T-helper 2 cell treated with Interferon-gamma antibody and Interleukin-4, amounts not matched to agents 5 μg/mL and 100 μg/mL, for 36 hours (primary cell): Measurements from ENCODE around the gene FHL1.
A peak's percentile ranks its signal among the peaks of the same experiment; 100 is the strongest.

ENCODE experiments used
- DNase-seq: peaks from one replicate; pipeline ENCODE4 v3.0.0; 2021; ENCODE audit warnings: low spot score
- H3K27ac Mint-ChIP-seq: one replicate; pipeline ENCODE4 v1.8.0; 2021; ENCODE audit warnings: mild to moderate bottlenecking, mixed read lengths
- H3K27me3 Mint-ChIP-seq: one replicate; pipeline ENCODE4 v1.8.0; 2021; ENCODE audit warnings: low read depth, mixed read lengths
- H3K36me3 Mint-ChIP-seq: one replicate; pipeline ENCODE4 v1.8.0; 2021; ENCODE audit warnings: low read depth, mixed read lengths
- H3K4me1 Mint-ChIP-seq: one replicate; pipeline ENCODE4 v1.8.0; 2021; ENCODE audit warnings: low read depth, mixed read lengths
- H3K4me3 Mint-ChIP-seq: one replicate; pipeline ENCODE4 v1.8.0; 2022; ENCODE audit warnings: mild to moderate bottlenecking, moderate library complexity, mixed read lengths
- H3K9me3 Mint-ChIP-seq: one replicate; pipeline ENCODE4 v1.8.0; 2021; ENCODE audit warnings: mixed read lengths

FHL1 gene

GRCh38 chrX:136200466-136200865, 53.1 kb downstream of the FHL1 start:
- Mint-ChIP-seq H3K4me1 (peaks cover 41% of the 10 kb centered on the region), H3K4me3 (no peak overlapping the region), H3K27me3 (no peaks in the 10 kb centered on the region), H3K9me3 (no peaks in the 10 kb centered on the region), H3K36me3 (peaks cover 1% of the 10 kb centered on the region), H3K27ac (no peak overlapping the region)
- DNase-seq = no peak

GRCh38 chrX:136201601-136202000, 54.3 kb downstream of the FHL1 start:
- no peak overlapping the region for H3K27ac Mint-ChIP-seq
- no peak for DNase-seq
- H3K36me3 Mint-ChIP-seq = peaks cover 1% of the 10 kb centered on the region
- H3K27me3 Mint-ChIP-seq = no peaks in the 10 kb centered on the region
- H3K4me1 Mint-ChIP-seq = peaks cover 32% of the 10 kb centered on the region
- no peaks in the 10 kb centered on the region for H3K9me3 Mint-ChIP-seq
- H3K4me3 Mint-ChIP-seq = no peak overlapping the region

GRCh38 chrX:136202889-136203288, 55.6 kb downstream of the FHL1 start:
- Mint-ChIP-seq H3K4me3 (no peak overlapping the region), H3K4me1 (peaks cover 25% of the 10 kb centered on the region), H3K27me3 (no peaks in the 10 kb centered on the region), H3K9me3 (no peaks in the 10 kb centered on the region), H3K27ac (no peak overlapping the region), H3K36me3 (peaks cover 1% of the 10 kb centered on the region)
- no peak for DNase-seq

- Mint-ChIP-seq H3K27ac (peak overlapping the region; percentile 52), H3K36me3 (peaks cover 1% of the 10 kb centered on the region), H3K4me1 (peaks cover 25% of the 10 kb centered on the region), H3K9me3 (no peaks in the 10 kb centered on the region), H3K4me3 (no peak overlapping the region), H3K27me3 (no peaks in the 10 kb centered on the region)
- no peak for DNase-seq
Measured at GRCh38 chrX:136203438-136203837, 56.1 kb downstream of the FHL1 start.

GRCh38 chrX:136203951-136204350, 56.6 kb downstream of the FHL1 start:
- no peak for DNase-seq
- Mint-ChIP-seq H3K9me3 (no peaks in the 10 kb centered on the region), H3K27ac (no peak overlapping the region), H3K4me1 (peaks cover 25% of the 10 kb centered on the region), H3K4me3 (no peak overlapping the region), H3K27me3 (no peaks in the 10 kb centered on the region), H3K36me3 (peaks cover 1% of the 10 kb centered on the region)

- no peak overlapping the region for H3K4me3 Mint-ChIP-seq
- peaks cover 25% of the 10 kb centered on the region for H3K4me1 Mint-ChIP-seq
- H3K36me3 Mint-ChIP-seq = peaks cover 1% of the 10 kb centered on the region
- DNase-seq = no peak
- H3K27me3 Mint-ChIP-seq = no peaks in the 10 kb centered on the region
- H3K9me3 Mint-ChIP-seq = no peaks in the 10 kb centered on the region
- peak overlapping the region; percentile 76 for H3K27ac Mint-ChIP-seq
Measured at GRCh38 chrX:136204571-136204970, 57.2 kb downstream of the FHL1 start.

GRCh38 chrX:136205882-136206380, 58.6 kb downstream of the FHL1 start:
- H3K36me3 Mint-ChIP-seq = no peaks in the 10 kb centered on the region
- peaks cover 24% of the 10 kb centered on the region for H3K4me1 Mint-ChIP-seq
- no peak for DNase-seq
- H3K9me3 Mint-ChIP-seq = no peaks in the 10 kb centered on the region
- H3K27me3 Mint-ChIP-seq = no peaks in the 10 kb centered on the region
- peak overlapping the region; percentile 26 for H3K27ac Mint-ChIP-seq
- H3K4me3 Mint-ChIP-seq = no peak overlapping the region

GRCh38 chrX:136206916-136207315, 59.6 kb downstream of the FHL1 start:
- no peaks in the 10 kb centered on the region for H3K27me3 Mint-ChIP-seq
- no peak overlapping the region for H3K27ac Mint-ChIP-seq
- H3K9me3 Mint-ChIP-seq = no peaks in the 10 kb centered on the region
- H3K4me3 Mint-ChIP-seq = no peak overlapping the region
- H3K4me1 Mint-ChIP-seq = peaks cover 21% of the 10 kb centered on the region
- DNase-seq = no peak
- H3K36me3 Mint-ChIP-seq = no peaks in the 10 kb centered on the region

- DNase-seq = no peak
- H3K9me3 Mint-ChIP-seq = no peaks in the 10 kb centered on the region
- H3K27ac Mint-ChIP-seq = no peak overlapping the region
- no peaks in the 10 kb centered on the region for H3K36me3 Mint-ChIP-seq
- no peak overlapping the region for H3K4me3 Mint-ChIP-seq
- H3K27me3 Mint-ChIP-seq = no peaks in the 10 kb centered on the region
- H3K4me1 Mint-ChIP-seq = peaks cover 21% of the 10 kb centered on the region
Measured at GRCh38 chrX:136207546-136207945, 60.2 kb downstream of the FHL1 start.

- peaks cover 8% of the 10 kb centered on the region for H3K4me1 Mint-ChIP-seq
- no peak for DNase-seq
- no peaks in the 10 kb centered on the region for H3K36me3 Mint-ChIP-seq
- H3K9me3 Mint-ChIP-seq = no peaks in the 10 kb centered on the region
- no peaks in the 10 kb centered on the region for H3K27me3 Mint-ChIP-seq
- no peak overlapping the region for H3K4me3 Mint-ChIP-seq
- H3K27ac Mint-ChIP-seq = no peak overlapping the region
Measured at GRCh38 chrX:136209016-136209738, 61.8 kb downstream of the FHL1 start.

GRCh38 chrX:136209751-136210150, 62.4 kb downstream of the FHL1 start:
- no peak for DNase-seq
- Mint-ChIP-seq H3K4me1 (peaks cover 4% of the 10 kb centered on the region), H3K4me3 (no peak overlapping the region), H3K36me3 (no peaks in the 10 kb centered on the region), H3K27ac (no peak overlapping the region), H3K27me3 (no peaks in the 10 kb centered on the region), H3K9me3 (no peaks in the 10 kb centered on the region)

- no peaks in the 10 kb centered on the region for H3K9me3 Mint-ChIP-seq
- no peak overlapping the region for H3K27ac Mint-ChIP-seq
- H3K4me1 Mint-ChIP-seq = no peaks in the 10 kb centered on the region
- H3K27me3 Mint-ChIP-seq = no peaks in the 10 kb centered on the region
- no peaks in the 10 kb centered on the region for H3K36me3 Mint-ChIP-seq
- no peak overlapping the region for H3K4me3 Mint-ChIP-seq
- no peak for DNase-seq
Measured at GRCh38 chrX:136210243-136210642, 62.9 kb downstream of the FHL1 start.

- Mint-ChIP-seq H3K9me3 (no peaks in the 10 kb centered on the region), H3K36me3 (peaks cover 3% of the 10 kb centered on the region), H3K27ac (no peak overlapping the region), H3K27me3 (no peaks in the 10 kb centered on the region), H3K4me1 (no peaks in the 10 kb centered on the region), H3K4me3 (no peak overlapping the region)
- DNase-seq = no peak
Measured at GRCh38 chrX:136210806-136211205, 63.5 kb downstream of the FHL1 start.

GRCh38 chrX:136211766-136212556, 64.6 kb downstream of the FHL1 start:
- H3K27me3 Mint-ChIP-seq = no peaks in the 10 kb centered on the region
- peaks cover 3% of the 10 kb centered on the region for H3K36me3 Mint-ChIP-seq
- no peak overlapping the region for H3K4me3 Mint-ChIP-seq
- no peaks in the 10 kb centered on the region for H3K9me3 Mint-ChIP-seq
- H3K4me1 Mint-ChIP-seq = no peaks in the 10 kb centered on the region
- no peak overlapping the region for H3K27ac Mint-ChIP-seq
- no peak for DNase-seq
